AG09309 (cell line): ENCODE results near the gene MYH6.
"Not testable (repeated sequence)": the region's sequence is repeated elsewhere in the genome, so short reads cannot be mapped to it uniquely, and the experiment has no call there.

Source experiments
- DNase-seq: peaks from one replicate; pipeline ENCODE4 v3.0.0-alpha.2; 2010; ENCODE audit warnings: low read depth
- H3K4me3 ChIP-seq: 2 replicates; pipeline ENCODE4 v1.5.1; 2011; ENCODE audit warnings: mild to moderate bottlenecking, low read depth, low read length, moderate library complexity; ENCODE audit not compliant: control insufficient read depth
- TF ChIP-seq, protein P1 (sequence below): IDR thresholded peaks from 2 replicates; pipeline ENCODE4 v1.5.1; 2011; ENCODE audit warnings: mild to moderate bottlenecking, low read depth, low read length, inconsistent platforms; ENCODE audit not compliant: insufficient read depth, control insufficient read depth; ENCODE audit errors: missing control alignments

MYH6 gene

DNA sequence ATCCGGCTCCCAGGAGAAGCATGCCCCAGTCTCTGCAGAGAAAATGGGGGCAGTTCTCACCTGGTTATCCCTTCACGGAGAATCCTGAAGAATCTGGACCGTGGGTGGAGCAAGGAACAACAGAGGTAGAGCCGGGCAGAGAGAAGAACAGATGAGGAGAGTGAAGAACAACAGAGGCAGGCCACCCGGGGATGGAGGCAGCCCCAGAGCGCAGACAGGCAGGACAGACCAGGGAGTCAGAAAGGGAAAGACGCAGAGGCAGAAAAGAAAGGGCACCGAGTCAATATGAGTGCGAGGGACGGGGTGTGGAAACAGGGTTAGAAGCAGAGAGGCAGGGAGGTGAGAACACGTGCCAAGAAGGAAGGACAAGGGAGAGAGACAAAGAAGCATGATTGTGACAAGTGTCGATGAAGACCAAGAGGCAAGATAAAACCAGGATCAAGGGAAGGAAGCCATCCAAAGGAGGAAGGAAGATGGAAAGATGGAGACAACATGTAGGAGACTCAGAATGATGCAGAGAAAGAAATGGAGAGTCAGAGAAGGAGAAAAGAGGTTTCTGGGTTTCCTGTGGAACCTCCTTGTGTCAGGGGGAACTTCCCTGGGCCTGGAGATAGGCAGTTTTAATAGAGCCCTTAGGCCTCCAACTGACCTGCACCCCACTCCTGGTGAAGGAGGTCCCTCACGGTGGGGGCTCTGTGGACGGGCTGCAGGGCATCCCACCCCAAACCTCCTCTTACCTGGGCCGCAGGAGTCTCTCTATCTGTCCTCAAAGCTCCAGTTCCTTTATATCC lies at the start of gene MYH6:
Gene MYH6, minus strand, starts transcription at position 758 of the 791 bp plus-strand sequence. CDS start 1,050 bp downstream, outside the sequence.
- no peak within 1 kb of the TSS for H3K4me3 ChIP-seq
- no peak for DNase-seq
- TF ChIP-seq, protein P1, sequence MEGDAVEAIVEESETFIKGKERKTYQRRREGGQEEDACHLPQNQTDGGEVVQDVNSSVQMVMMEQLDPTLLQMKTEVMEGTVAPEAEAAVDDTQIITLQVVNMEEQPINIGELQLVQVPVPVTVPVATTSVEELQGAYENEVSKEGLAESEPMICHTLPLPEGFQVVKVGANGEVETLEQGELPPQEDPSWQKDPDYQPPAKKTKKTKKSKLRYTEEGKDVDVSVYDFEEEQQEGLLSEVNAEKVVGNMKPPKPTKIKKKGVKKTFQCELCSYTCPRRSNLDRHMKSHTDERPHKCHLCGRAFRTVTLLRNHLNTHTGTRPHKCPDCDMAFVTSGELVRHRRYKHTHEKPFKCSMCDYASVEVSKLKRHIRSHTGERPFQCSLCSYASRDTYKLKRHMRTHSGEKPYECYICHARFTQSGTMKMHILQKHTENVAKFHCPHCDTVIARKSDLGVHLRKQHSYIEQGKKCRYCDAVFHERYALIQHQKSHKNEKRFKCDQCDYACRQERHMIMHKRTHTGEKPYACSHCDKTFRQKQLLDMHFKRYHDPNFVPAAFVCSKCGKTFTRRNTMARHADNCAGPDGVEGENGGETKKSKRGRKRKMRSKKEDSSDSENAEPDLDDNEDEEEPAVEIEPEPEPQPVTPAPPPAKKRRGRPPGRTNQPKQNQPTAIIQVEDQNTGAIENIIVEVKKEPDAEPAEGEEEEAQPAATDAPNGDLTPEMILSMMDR = no peak

- not testable (repeated sequence) for H3K4me3 ChIP-seq, DNase-seq
- TF ChIP-seq, protein P1 = peak; percentile 33
These were observed 49.0 kb upstream of the MYH6 start for GRCh38 chr14:23456883-23457586.

GRCh38 chr14:23454445-23454856 lies 46.4 kb upstream of the MYH6 start:
- DNase-seq = no peak
- TF ChIP-seq, protein P1 = no peak
- no peak overlapping the region for H3K4me3 ChIP-seq

GRCh38 chr14:23452237-23452636 lies 44.2 kb upstream of the MYH6 start:
- no peak overlapping the region for H3K4me3 ChIP-seq
- DNase-seq = no peak
- TF ChIP-seq, protein P1 = no peak

- TF ChIP-seq, protein P1 = no peak
- no peak for DNase-seq
These were observed 42.3 kb upstream of the MYH6 start for GRCh38 chr14:23450379-23450778.

DNA sequence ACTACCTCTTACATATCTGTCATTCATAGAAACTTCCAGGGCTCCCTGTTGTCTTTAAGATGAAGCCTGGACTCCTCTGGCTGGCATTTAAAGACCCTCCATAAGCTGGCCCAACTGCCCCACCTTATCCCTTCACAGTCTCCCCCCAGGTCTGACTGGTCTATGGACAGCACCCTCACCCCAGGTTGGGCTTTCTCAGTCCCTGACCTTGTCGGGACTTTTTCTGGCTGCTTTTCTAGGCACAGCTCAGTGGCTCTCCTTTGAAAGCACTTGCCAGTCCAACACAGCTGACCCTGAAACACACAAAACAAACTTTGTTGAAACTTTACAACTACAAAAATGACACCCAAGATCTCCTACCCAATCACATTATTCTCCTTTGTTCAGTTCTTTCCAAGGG lies 41.2 kb upstream of the MYH6 start:
- DNase-seq = no peak
- H3K4me3 ChIP-seq = no peak overlapping the region
- TF ChIP-seq, protein P1 = no peak

More at GRCh38 chr14:23450379-23450778, 42.3 kb upstream of the MYH6 start:
- H3K4me3 ChIP-seq = no peak overlapping the region
